NB4 (cell line): ENCODE measurements around the gene CYYR1.

Experiments
- DNase-seq: peaks from one replicate; pipeline ENCODE4 v3.0.0; 2010; ENCODE audit warnings: low read depth
- H3K4me3 ChIP-seq: one replicate; pipeline ENCODE4 v1.5.1; 2011; ENCODE audit warnings: mild to moderate bottlenecking, low read depth, low read length, moderate library complexity
- CTCF ChIP-seq: IDR thresholded peaks from one replicate; pipeline ENCODE4 v1.5.1; 2012; ENCODE audit warnings: low read depth, low read length
- MAX ChIP-seq: IDR thresholded peaks from 2 replicates; pipeline ENCODE4 v1.6.1; 2011; ENCODE audit warnings: low read depth, low read length
- MYC ChIP-seq: IDR thresholded peaks from 2 replicates; pipeline ENCODE4 v1.6.1; 2011; ENCODE audit warnings: low read depth, low read length
- POLR2A ChIP-seq: IDR thresholded peaks from 2 replicates; pipeline ENCODE4 v1.6.1; 2011; ENCODE audit warnings: mild to moderate bottlenecking; ENCODE audit not compliant: insufficient read length; ENCODE audit errors: extremely low read depth

The CYYR1 gene

GRCh38 chr21:26513212-26513611 lies 59.9 kb downstream of the CYYR1 start:
- no peak for DNase-seq
- TF ChIP-seq MYC (no peak), MAX (no peak), POLR2A (no peak), CTCF (no peak)
- no peak overlapping the region for H3K4me3 ChIP-seq

- TF ChIP-seq MAX (no peak), POLR2A (no peak), MYC (no peak)
- no peak overlapping the region for H3K4me3 ChIP-seq
- DNase-seq: no peak
These were observed 60.4 kb downstream of the CYYR1 start for GRCh38 chr21:26512664-26513063.

GRCh38 chr21:26508903-26509302 lies 64.2 kb downstream of the CYYR1 start:
- TF ChIP-seq MYC: no peak
- TF ChIP-seq MAX: no peak
- no peak for TF ChIP-seq POLR2A
- DNase-seq: no peak
- H3K4me3 ChIP-seq: no peak overlapping the region

GRCh38 chr21:26506956-26507355 lies 66.1 kb downstream of the CYYR1 start:
- no peak for DNase-seq
- TF ChIP-seq MYC (no peak), POLR2A (no peak), CTCF (no peak), MAX (no peak)
- H3K4me3 ChIP-seq: no peak overlapping the region

GRCh38 chr21:26505211-26505610 lies 67.9 kb downstream of the CYYR1 start:
- TF ChIP-seq CTCF: no peak
- TF ChIP-seq MAX: no peak
- TF ChIP-seq MYC: no peak
- TF ChIP-seq POLR2A: no peak
- no peak for DNase-seq
- no peak overlapping the region for H3K4me3 ChIP-seq

GRCh38 chr21:26503414-26503813 lies 69.7 kb downstream of the CYYR1 start:
- no peak for DNase-seq
- no peak for TF ChIP-seq MYC
- TF ChIP-seq MAX: no peak
- no peak for TF ChIP-seq CTCF
- TF ChIP-seq POLR2A: no peak
- H3K4me3 ChIP-seq: no peak overlapping the region

- H3K4me3 ChIP-seq: no peak overlapping the region
- DNase-seq: no peak
- no peak for TF ChIP-seq MAX
- no peak for TF ChIP-seq MYC
These were observed 71.5 kb downstream of the CYYR1 start for GRCh38 chr21:26501495-26502021.
